Activated T-helper 1 cell treated with Interleukin-2 at 50 U/mL for 16 hours (primary cell): ENCODE measurements around the gene GNB2.
"Not testable (repeated sequence)": the region's sequence is repeated elsewhere in the genome, so short reads cannot be mapped to it uniquely, and the experiment has no call there.

Experiments used
- DNase-seq: peaks from one replicate; pipeline ENCODE4 v3.0.0-alpha.2; 2020; ENCODE audit warnings: low read depth

The GNB2 gene

DNA sequence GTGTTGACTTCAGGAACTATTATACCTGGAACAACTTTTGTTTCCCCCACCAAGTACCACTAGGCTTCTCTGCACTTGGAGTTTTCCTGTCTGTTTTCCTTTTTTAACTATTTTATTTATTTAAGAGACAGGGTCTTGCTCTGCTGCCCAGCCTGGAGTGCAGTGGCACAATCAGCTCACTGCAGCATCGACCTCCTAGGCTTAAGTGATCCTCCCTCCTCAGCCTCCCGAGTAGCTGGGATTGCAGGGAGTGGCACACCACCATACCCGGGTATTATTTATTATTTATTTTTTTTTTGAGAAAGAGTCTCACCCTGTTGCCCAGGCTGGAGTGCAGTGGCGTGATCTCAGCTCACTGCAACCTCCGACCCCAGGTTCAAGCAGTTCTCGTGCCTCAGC, 22.6 kb downstream of the GNB2 start:
- no peak for DNase-seq

DNA sequence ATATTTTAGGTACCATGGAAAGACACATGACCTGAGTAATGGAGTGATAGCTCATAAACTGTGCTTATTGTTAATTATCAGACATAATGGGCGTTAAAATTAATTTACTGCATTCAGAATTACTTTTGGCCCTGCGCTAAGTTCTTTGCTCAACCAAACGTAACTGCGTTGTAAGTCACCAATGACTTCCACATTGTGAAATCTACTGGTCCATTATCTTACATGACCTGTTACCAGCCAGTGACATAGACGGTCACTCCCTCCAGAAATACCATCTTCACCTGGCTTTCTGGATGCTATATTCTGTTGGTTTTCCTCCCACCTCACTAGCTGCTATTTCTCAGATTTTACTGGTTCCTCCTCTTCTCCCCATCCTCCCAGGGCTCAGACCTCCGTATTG, 25.5 kb downstream of the GNB2 start:
- DNase-seq, result no peak

GRCh38 chr7:100701089-100701488, 27.5 kb downstream of the GNB2 start:
- not testable (repeated sequence) for DNase-seq

DNA sequence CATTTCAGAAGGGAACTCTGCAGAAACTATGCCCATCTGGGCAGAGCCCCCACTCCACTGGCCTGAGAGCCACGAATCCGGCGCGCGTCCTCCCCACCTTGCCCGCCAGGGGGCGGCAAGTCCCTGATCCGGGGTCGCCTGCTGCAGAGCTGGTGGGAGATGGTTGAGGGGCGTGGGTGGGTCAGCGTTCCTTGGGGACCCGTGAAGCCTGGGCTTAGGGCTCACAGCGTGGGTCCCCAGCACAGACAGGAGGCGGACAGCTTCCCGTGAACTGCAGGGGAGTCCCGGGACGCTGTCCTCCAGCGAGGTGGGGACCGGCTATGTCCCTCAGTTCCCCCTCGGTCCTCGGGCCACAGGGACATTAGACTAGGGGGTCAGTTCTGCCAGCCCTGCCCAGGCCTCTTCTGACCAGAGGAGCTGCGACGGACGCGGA, 31.8 kb downstream of the GNB2 start:
- DNase-seq, result peak; percentile 65

- peak; percentile 96 for DNase-seq
Observed at GRCh38 chr7:100705753-100706671, 32.5 kb downstream of the GNB2 start, which contains the start of gene POP7. Gene POP7 (plus strand): TSS chr7:100706121. CDS start chr7:100706831, 710 bp downstream.

GRCh38 chr7:100706672-100707311, 33.3 kb downstream of the GNB2 start:
- no peak for DNase-seq

DNA sequence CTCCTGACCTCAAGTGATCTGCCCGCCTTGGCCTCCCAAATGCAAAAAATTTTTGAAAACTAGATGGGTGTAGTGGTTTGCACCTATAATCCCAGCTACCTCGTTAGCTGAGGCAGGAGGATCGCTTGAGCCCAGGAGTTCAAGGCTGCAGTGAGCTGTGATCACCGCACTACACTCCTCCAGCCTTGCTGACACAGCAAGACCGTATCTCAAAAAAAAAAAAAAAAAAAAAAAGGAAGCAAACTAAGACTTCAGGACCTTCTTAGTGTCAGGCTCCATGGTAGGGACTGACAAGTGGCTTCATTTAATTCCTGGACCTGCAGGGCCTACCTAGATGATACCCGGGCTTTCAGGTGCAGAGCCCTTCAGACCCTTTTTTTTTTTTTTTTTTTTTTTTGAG, 34.9 kb downstream of the GNB2 start:
- DNase-seq, result no peak

DNA sequence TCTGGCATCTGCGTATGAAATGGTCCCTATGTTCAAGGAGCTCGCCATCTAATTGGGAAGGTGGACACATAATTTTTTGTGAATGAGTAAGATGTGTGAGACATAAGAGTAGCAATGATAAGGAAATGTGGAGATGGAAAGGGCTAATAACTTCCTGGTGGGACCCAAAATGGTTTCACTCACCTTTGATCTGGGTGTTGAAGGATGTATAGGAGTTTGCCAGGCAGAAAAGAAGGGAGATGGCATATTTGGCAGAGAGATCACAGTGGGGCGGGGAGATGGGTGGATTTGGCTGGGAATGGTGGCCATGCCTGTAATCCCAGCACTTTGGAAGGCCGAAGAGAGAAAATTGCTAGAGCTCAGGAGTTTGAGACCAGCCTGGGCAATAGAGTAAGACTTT, 36.9 kb downstream of the GNB2 start:
- no peak for DNase-seq

- DNase-seq, result no peak
Observed at GRCh38 chr7:100711369-100711768, 37.8 kb downstream of the GNB2 start.

DNA sequence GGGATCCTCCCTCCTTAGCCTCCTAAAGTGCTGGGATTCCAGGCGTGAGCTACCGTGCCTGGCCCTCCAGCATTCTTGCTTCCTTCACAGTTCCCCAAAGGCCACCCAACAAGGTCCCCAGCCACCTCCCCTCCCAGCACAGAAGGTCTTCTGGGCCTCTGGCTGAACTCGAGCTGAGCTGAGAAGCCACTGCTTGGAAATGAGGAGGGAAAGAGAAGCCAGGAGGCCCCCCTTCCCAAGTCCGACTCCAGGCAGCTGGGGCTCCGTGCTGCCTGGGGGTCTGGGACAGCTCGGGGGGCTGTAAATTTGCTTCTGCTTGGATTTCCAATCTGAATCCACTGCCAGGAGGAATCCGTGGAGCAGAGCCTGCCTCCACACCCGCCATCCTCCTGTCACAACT, 41.2 kb downstream of the GNB2 start:
- no peak for DNase-seq

DNA sequence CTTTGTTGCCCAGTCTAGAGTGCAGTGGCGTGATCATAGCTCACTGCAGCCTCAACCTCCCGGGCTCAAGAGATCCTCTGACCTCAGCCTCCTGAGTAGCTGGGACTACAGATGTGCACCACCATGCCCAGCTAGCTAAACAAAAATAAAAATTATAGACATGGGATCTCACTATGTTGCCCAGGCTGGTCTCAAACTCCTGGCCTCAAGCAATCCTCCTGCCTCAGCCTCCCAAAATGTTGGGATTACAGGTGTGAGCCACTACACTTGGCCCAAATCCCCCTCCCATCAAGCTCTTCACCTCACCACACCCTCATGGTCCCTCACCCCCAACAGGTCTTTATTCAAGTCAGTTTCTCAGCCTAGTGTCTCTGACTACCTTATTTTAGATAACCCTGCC, 43.5 kb downstream of the GNB2 start:
- DNase-seq, result not testable (repeated sequence)

- no peak for DNase-seq
Observed at GRCh38 chr7:100719523-100720278, 46.2 kb downstream of the GNB2 start.

DNA sequence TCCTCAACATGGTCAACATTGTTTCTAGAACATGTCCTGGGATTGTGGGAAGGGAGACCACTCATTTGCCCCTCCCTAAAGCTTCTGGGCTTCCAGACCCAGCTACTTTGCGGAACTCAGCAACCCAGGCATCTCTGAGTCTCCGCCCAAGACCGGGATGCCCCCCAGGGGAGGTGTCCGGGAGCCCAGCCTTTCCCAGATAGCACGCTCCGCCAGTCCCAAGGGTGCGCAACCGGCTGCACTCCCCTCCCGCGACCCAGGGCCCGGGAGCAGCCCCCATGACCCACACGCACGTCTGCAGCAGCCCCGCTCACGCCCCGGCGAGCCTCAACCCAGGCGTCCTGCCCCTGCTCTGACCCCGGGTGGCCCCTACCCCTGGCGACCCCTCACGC, 46.7 kb downstream of the GNB2 start, which contains the start of gene EPO:
Gene EPO (plus strand): TSS at position 190 of the 392 bp plus-strand sequence. CDS start 513 bp downstream, outside the sequence.
- no peak for DNase-seq

GRCh38 chr7:100720671-100721504, 47.3 kb downstream of the GNB2 start:
- no peak for DNase-seq

GRCh38 chr7:100721505-100721812, 47.9 kb downstream of the GNB2 start:
- no peak for DNase-seq

- DNase-seq, result no peak
Observed at GRCh38 chr7:100722480-100723212, 49.1 kb downstream of the GNB2 start.

GRCh38 chr7:100723732-100724275, 50.3 kb downstream of the GNB2 start:
- no peak for DNase-seq

- DNase-seq, result not testable (repeated sequence)
Observed at GRCh38 chr7:100724364-100724763, 50.8 kb downstream of the GNB2 start.

GRCh38 chr7:100726996-100727761, 53.6 kb downstream of the GNB2 start:
- DNase-seq, result no peak

GRCh38 chr7:100728196-100728595, 54.7 kb downstream of the GNB2 start:
- no peak for DNase-seq
